ENCODE data around the gene OSBP2. TPM values are rescaled to one million over a fixed set of nuclear protein-coding genes. Genes with fewer than 3 reads are reported as not detected.

Gene OSBP2
- total RNA-seq, 2 donors from 2014 or later = 0.14 to 1.7 TPM

- no peaks in the 10 kb centered on the region for H3K9me3 Mint-ChIP-seq
- DNase-seq (ENCODE audit: low spot score) (peak; percentile 41), ATAC-seq (peak in 1 of 2 donors; percentile 25)
- no peaks in the 10 kb centered on the region for H3K4me1 Mint-ChIP-seq (ENCODE audit: low read depth in 2 of 2)
- H3K27ac Mint-ChIP-seq = no peak overlapping the region
- H3K4me3 Mint-ChIP-seq = no peak overlapping the region
- H3K27me3 Mint-ChIP-seq = no peaks in the 10 kb centered on the region
- H3K36me3 Mint-ChIP-seq = no peaks in the 10 kb centered on the region
These were observed 188.4 kb downstream of the OSBP2 start for GRCh38 chr22:30882974-30883533.

GRCh38 chr22:30883586-30884145 is 189.0 kb downstream of the OSBP2 start:
- no peak overlapping the region for H3K4me3 Mint-ChIP-seq
- no peaks in the 10 kb centered on the region for H3K27me3 Mint-ChIP-seq
- H3K4me1 Mint-ChIP-seq (ENCODE audit: low read depth in 2 of 2) = no peaks in the 10 kb centered on the region
- ATAC-seq (no peak), DNase-seq (ENCODE audit: low spot score) (no peak)
- H3K9me3 Mint-ChIP-seq = no peaks in the 10 kb centered on the region
- H3K36me3 Mint-ChIP-seq = no peaks in the 10 kb centered on the region
- H3K27ac Mint-ChIP-seq = no peak overlapping the region

GRCh38 chr22:30884211-30885000 is 189.7 kb downstream of the OSBP2 start:
- DNase-seq (ENCODE audit: low spot score) = peak; percentile 46
- H3K9me3 Mint-ChIP-seq = no peaks in the 10 kb centered on the region
- no peak overlapping the region for H3K27ac Mint-ChIP-seq
- no peaks in the 10 kb centered on the region for H3K27me3 Mint-ChIP-seq
- H3K4me3 Mint-ChIP-seq = no peak overlapping the region
- ATAC-seq = no peak
- H3K36me3 Mint-ChIP-seq = no peaks in the 10 kb centered on the region
- no peaks in the 10 kb centered on the region for H3K4me1 Mint-ChIP-seq (ENCODE audit: low read depth in 2 of 2)

GRCh38 chr22:30885001-30885366 is 190.3 kb downstream of the OSBP2 start:
- no peak for ATAC-seq
- Mint-ChIP-seq H3K27ac (no peak overlapping the region), H3K4me3 (no peak overlapping the region), H3K36me3 (no peaks in the 10 kb centered on the region), H3K4me1 (ENCODE audit: low read depth in 2 of 2) (no peaks in the 10 kb centered on the region), H3K9me3 (no peaks in the 10 kb centered on the region), H3K27me3 (no peaks in the 10 kb centered on the region)
- DNase-seq (ENCODE audit: low spot score) = no peak

GRCh38 chr22:30885591-30885990 is 190.9 kb downstream of the OSBP2 start:
- Mint-ChIP-seq H3K27ac (no peak overlapping the region), H3K9me3 (no peaks in the 10 kb centered on the region), H3K4me1 (ENCODE audit: low read depth in 2 of 2) (no peaks in the 10 kb centered on the region), H3K4me3 (no peak overlapping the region), H3K36me3 (no peaks in the 10 kb centered on the region), H3K27me3 (no peaks in the 10 kb centered on the region)
- DNase-seq (ENCODE audit: low spot score) = no peak
- ATAC-seq = no peak

GRCh38 chr22:30887453-30887852 is 192.8 kb downstream of the OSBP2 start:
- H3K4me3 Mint-ChIP-seq = no peak overlapping the region
- H3K27ac Mint-ChIP-seq = no peak overlapping the region
- H3K36me3 Mint-ChIP-seq = no peaks in the 10 kb centered on the region
- peaks cover 0 to 7% of the 10 kb centered on the region in 2 donors for H3K4me1 Mint-ChIP-seq (ENCODE audit: low read depth in 2 of 2)
- no peak for DNase-seq (ENCODE audit: low spot score)
- ATAC-seq = no peak
- H3K27me3 Mint-ChIP-seq = no peaks in the 10 kb centered on the region
- no peaks in the 10 kb centered on the region for H3K9me3 Mint-ChIP-seq

GRCh38 chr22:30887861-30888260 is 193.2 kb downstream of the OSBP2 start:
- no peaks in the 10 kb centered on the region for H3K9me3 Mint-ChIP-seq
- no peak overlapping the region for H3K4me3 Mint-ChIP-seq
- H3K27me3 Mint-ChIP-seq = no peaks in the 10 kb centered on the region
- no peak for DNase-seq (ENCODE audit: low spot score)
- H3K36me3 Mint-ChIP-seq = no peaks in the 10 kb centered on the region
- no peak for ATAC-seq
- peaks cover 0 to 7% of the 10 kb centered on the region in 2 donors for H3K4me1 Mint-ChIP-seq (ENCODE audit: low read depth in 2 of 2)
- H3K27ac Mint-ChIP-seq = no peak overlapping the region

GRCh38 chr22:30889268-30889995 is 194.8 kb downstream of the OSBP2 start:
- Mint-ChIP-seq H3K27me3 (no peaks in the 10 kb centered on the region), H3K4me1 (ENCODE audit: low read depth in 2 of 2) (peaks cover 9 to 14% of the 10 kb centered on the region in 2 donors), H3K36me3 (no peaks in the 10 kb centered on the region), H3K4me3 (no peak overlapping the region), H3K27ac (no peak overlapping the region), H3K9me3 (no peaks in the 10 kb centered on the region)
- DNase-seq (ENCODE audit: low spot score) (no peak), ATAC-seq (no peak)

- no peaks in the 10 kb centered on the region for H3K9me3 Mint-ChIP-seq
- no peak overlapping the region for H3K4me3 Mint-ChIP-seq
- ATAC-seq = no peak
- no peaks in the 10 kb centered on the region for H3K27me3 Mint-ChIP-seq
- no peak overlapping the region for H3K27ac Mint-ChIP-seq
- peaks cover 9 to 14% of the 10 kb centered on the region in 2 donors for H3K4me1 Mint-ChIP-seq (ENCODE audit: low read depth in 2 of 2)
- no peak for DNase-seq (ENCODE audit: low spot score)
- H3K36me3 Mint-ChIP-seq = no peaks in the 10 kb centered on the region
These were observed 195.4 kb downstream of the OSBP2 start for GRCh38 chr22:30889996-30890480.

GRCh38 chr22:30890686-30891442 is 196.2 kb downstream of the OSBP2 start:
- no peaks in the 10 kb centered on the region for H3K27me3 Mint-ChIP-seq
- no peak for DNase-seq (ENCODE audit: low spot score)
- no peak overlapping the region for H3K27ac Mint-ChIP-seq
- no peak for ATAC-seq
- H3K4me3 Mint-ChIP-seq = no peak overlapping the region
- H3K4me1 Mint-ChIP-seq (ENCODE audit: low read depth in 2 of 2) = peaks cover 9 to 14% of the 10 kb centered on the region in 2 donors
- H3K36me3 Mint-ChIP-seq = no peaks in the 10 kb centered on the region
- no peaks in the 10 kb centered on the region for H3K9me3 Mint-ChIP-seq

GRCh38 chr22:30891443-30891755 is 196.7 kb downstream of the OSBP2 start:
- H3K27me3 Mint-ChIP-seq = no peaks in the 10 kb centered on the region
- peak overlapping the region in 1 of 2 donors; percentile 68 for H3K27ac Mint-ChIP-seq
- H3K4me1 Mint-ChIP-seq (ENCODE audit: low read depth in 2 of 2) = peaks cover 9 to 14% of the 10 kb centered on the region in 2 donors
- H3K4me3 Mint-ChIP-seq = no peak overlapping the region
- H3K9me3 Mint-ChIP-seq = no peaks in the 10 kb centered on the region
- no peaks in the 10 kb centered on the region for H3K36me3 Mint-ChIP-seq
- ATAC-seq (no peak), DNase-seq (ENCODE audit: low spot score) (no peak)

- Mint-ChIP-seq H3K27ac (peak overlapping the region in 1 of 2 donors; percentile 68), H3K4me3 (no peak overlapping the region), H3K9me3 (no peaks in the 10 kb centered on the region)
These were observed 197.1 kb downstream of the OSBP2 start for GRCh38 chr22:30891781-30892180.

GRCh38 chr22:30892286-30892685 is 197.6 kb downstream of the OSBP2 start:
- no peaks in the 10 kb centered on the region for H3K36me3 Mint-ChIP-seq
- DNase-seq (ENCODE audit: low spot score) = no peak
- peaks cover 9 to 14% of the 10 kb centered on the region in 2 donors for H3K4me1 Mint-ChIP-seq (ENCODE audit: low read depth in 2 of 2)
- no peaks in the 10 kb centered on the region for H3K9me3 Mint-ChIP-seq
- H3K4me3 Mint-ChIP-seq = no peak overlapping the region
- no peak overlapping the region for H3K27ac Mint-ChIP-seq
- no peaks in the 10 kb centered on the region for H3K27me3 Mint-ChIP-seq
- no peak for ATAC-seq

More at GRCh38 chr22:30891781-30892180, 197.1 kb downstream of the OSBP2 start:
- Mint-ChIP-seq H3K4me1 (ENCODE audit: low read depth in 2 of 2) (peaks cover 9 to 14% of the 10 kb centered on the region in 2 donors), H3K36me3 (no peaks in the 10 kb centered on the region), H3K27me3 (no peaks in the 10 kb centered on the region)
- DNase-seq (ENCODE audit: low spot score) = no peak
- no peak for ATAC-seq
